Measurements from ENCODE around the gene ZNF678.
"Not testable (repeated sequence)": the region's sequence is repeated elsewhere in the genome, so short reads cannot be mapped to it uniquely, and the experiment has no call there.

DNA sequence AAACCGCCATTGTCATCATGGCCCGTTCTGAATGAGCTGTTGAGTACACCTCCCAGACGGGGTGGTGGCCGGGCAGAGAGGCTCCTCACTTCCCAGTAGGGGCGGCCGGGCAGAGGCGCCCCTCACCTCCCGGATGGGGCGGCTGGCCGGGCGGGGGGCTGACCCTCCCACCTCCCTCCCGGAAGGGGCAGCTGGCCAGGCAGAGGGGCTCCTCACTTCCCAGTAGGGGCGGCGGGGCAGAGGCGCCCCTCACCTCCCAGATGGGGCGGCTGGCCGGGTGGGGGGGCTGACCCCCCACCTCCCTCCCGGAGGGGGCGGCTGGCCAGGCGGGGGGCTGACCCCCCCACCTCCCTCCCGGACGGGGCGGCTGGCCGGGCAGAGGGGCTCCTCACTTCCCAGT, 147.1 kb downstream of the ZNF678 start:
- TF ChIP-seq CTCF (conservative IDR thresholded peaks at IDR 0.05); EZH2 (IDR thresholded peaks at IDR 0.05; ENCODE audit: low read depth): not testable (repeated sequence)

Measured in PC-9 (cell line).